Measurements from ENCODE around the gene NEIL3. TPM values are rescaled to one million over a fixed set of nuclear protein-coding genes. Genes with fewer than 3 reads are reported as not detected.

NEIL3 gene
- total RNA-seq, 2 experiments from 2014 or later, result 33.7 to 35.2 TPM

GRCh38 chr4:177375372-177375771 is 65.7 kb downstream of the NEIL3 start:
- POLR2A ChIA-PET, result interaction anchor here (0.7 kb wide), 1 partner anchor 120 kb away, joined by 3 read pairs; no protein-coding TSS in a partner anchor

GRCh38 chr4:177376024-177376423 is 66.3 kb downstream of the NEIL3 start:
- peaks cover 15% of the 10 kb centered on the region for H3K27me3 Mint-ChIP-seq (ENCODE audit: low read depth)
- DNase-seq, result no peak
- H3K4me3 Mint-ChIP-seq, result no peak overlapping the region
- H3K9me3 Mint-ChIP-seq (ENCODE audit: insufficient read depth), result no peaks in the 10 kb centered on the region
- no peak for ATAC-seq
- no peak overlapping the region for H3K27ac Mint-ChIP-seq
- POLR2A ChIA-PET, result interaction anchor here (0.7 kb wide), 1 partner anchor 119 kb away, joined by 3 read pairs; no protein-coding TSS in a partner anchor
- CTCF ChIA-PET, result interaction anchor here (1.4 kb wide), 1 partner anchor 9 kb away, joined by 5 read pairs; no protein-coding TSS in a partner anchor
- H3K4me1 Mint-ChIP-seq (ENCODE audit: low read depth), result no peaks in the 10 kb centered on the region
- peaks cover 3% of the 10 kb centered on the region for H3K36me3 Mint-ChIP-seq (ENCODE audit: low read depth)

More at GRCh38 chr4:177375372-177375771, 65.7 kb downstream of the NEIL3 start:
- no peak for ATAC-seq
- CTCF ChIA-PET, result interaction anchor here (1.1 to 1.4 kb wide), 2 partner anchors 8 to 35 kb away, joined by 3 to 5 read pairs; no protein-coding TSS in a partner anchor
- no peaks in the 10 kb centered on the region for H3K9me3 Mint-ChIP-seq (ENCODE audit: insufficient read depth)
- no peak overlapping the region for H3K27ac Mint-ChIP-seq
- H3K4me1 Mint-ChIP-seq (ENCODE audit: low read depth), result no peaks in the 10 kb centered on the region
- no peak for DNase-seq
- H3K36me3 Mint-ChIP-seq (ENCODE audit: low read depth), result peaks cover 10% of the 10 kb centered on the region
- H3K27me3 Mint-ChIP-seq (ENCODE audit: low read depth), result peaks cover 15% of the 10 kb centered on the region
- no peak overlapping the region for H3K4me3 Mint-ChIP-seq

- POLR2A ChIA-PET, result interaction anchor here (1.1 kb wide), 1 partner anchor 26 kb away, joined by 4 read pairs; no protein-coding TSS in a partner anchor
Observed at GRCh38 chr4:177380730-177381287, 71.1 kb downstream of the NEIL3 start.

GRCh38 chr4:177381762-177382310 is 72.2 kb downstream of the NEIL3 start:
- ChIA-PET POLR2A (no interaction called here), CTCF (interaction anchor here (1.3 to 1.6 kb wide), 2 partner anchors 12 to 22 kb away, joined by 5 to 6 read pairs; no protein-coding TSS in a partner anchor)
- Mint-ChIP-seq H3K9me3 (ENCODE audit: insufficient read depth) (no peaks in the 10 kb centered on the region), H3K27ac (no peak overlapping the region), H3K36me3 (ENCODE audit: low read depth) (no peaks in the 10 kb centered on the region), H3K4me3 (no peak overlapping the region), H3K4me1 (ENCODE audit: low read depth) (peaks cover 10% of the 10 kb centered on the region), H3K27me3 (ENCODE audit: low read depth) (peaks cover 23% of the 10 kb centered on the region)
- ATAC-seq, result no peak
- DNase-seq, result no peak

More at GRCh38 chr4:177380730-177381287, 71.1 kb downstream of the NEIL3 start:
- no peaks in the 10 kb centered on the region for H3K36me3 Mint-ChIP-seq (ENCODE audit: low read depth)
- peaks cover 3% of the 10 kb centered on the region for H3K4me1 Mint-ChIP-seq (ENCODE audit: low read depth)
- peaks cover 27% of the 10 kb centered on the region for H3K27me3 Mint-ChIP-seq (ENCODE audit: low read depth)
- H3K4me3 Mint-ChIP-seq, result no peak overlapping the region
- no peak for DNase-seq
- CTCF ChIA-PET, result interaction anchor here (0.9 to 1.6 kb wide), 3 partner anchors 13 to 71 kb away, joined by 3 to 6 read pairs (median 5); partner anchors contain the start of gene NEIL3
- peak overlapping the region; percentile 7 for H3K27ac Mint-ChIP-seq
- H3K9me3 Mint-ChIP-seq (ENCODE audit: insufficient read depth), result no peaks in the 10 kb centered on the region
- peak; percentile 39 for ATAC-seq

GRCh38 chr4:177384856-177385397 is 75.3 kb downstream of the NEIL3 start:
- no peaks in the 10 kb centered on the region for H3K36me3 Mint-ChIP-seq (ENCODE audit: low read depth)
- H3K4me1 Mint-ChIP-seq (ENCODE audit: low read depth), result peaks cover 10% of the 10 kb centered on the region
- ChIA-PET POLR2A (no interaction called here), CTCF (interaction anchor here (1.1 kb wide), 1 partner anchor 47 kb away, joined by 3 read pairs; no protein-coding TSS in a partner anchor)
- H3K27ac Mint-ChIP-seq, result no peak overlapping the region
- no peaks in the 10 kb centered on the region for H3K9me3 Mint-ChIP-seq (ENCODE audit: insufficient read depth)
- no peak overlapping the region for H3K4me3 Mint-ChIP-seq
- no peak for DNase-seq
- no peak for ATAC-seq
- H3K27me3 Mint-ChIP-seq (ENCODE audit: low read depth), result peaks cover 12% of the 10 kb centered on the region

GRCh38 chr4:177385576-177386277 is 76.1 kb downstream of the NEIL3 start:
- H3K27me3 Mint-ChIP-seq (ENCODE audit: low read depth), result peaks cover 12% of the 10 kb centered on the region
- CTCF ChIA-PET, result interaction anchor here (1.1 kb wide), 1 partner anchor 46 kb away, joined by 3 read pairs; no protein-coding TSS in a partner anchor
- ATAC-seq, result no peak

GRCh38 chr4:177386278-177386815 is 76.7 kb downstream of the NEIL3 start:
- H3K27ac Mint-ChIP-seq, result no peak overlapping the region
- ATAC-seq (no peak), DNase-seq (no peak)
- no peaks in the 10 kb centered on the region for H3K36me3 Mint-ChIP-seq (ENCODE audit: low read depth)
- peaks cover 16% of the 10 kb centered on the region for H3K27me3 Mint-ChIP-seq (ENCODE audit: low read depth)
- POLR2A ChIA-PET, result no interaction called here
- peaks cover 18% of the 10 kb centered on the region for H3K4me1 Mint-ChIP-seq (ENCODE audit: low read depth)
- no peaks in the 10 kb centered on the region for H3K9me3 Mint-ChIP-seq (ENCODE audit: insufficient read depth)
- no peak overlapping the region for H3K4me3 Mint-ChIP-seq
- CTCF ChIA-PET, result interaction anchor here (1.1 kb wide), 1 partner anchor 46 kb away, joined by 3 read pairs; no protein-coding TSS in a partner anchor

More at GRCh38 chr4:177385576-177386277, 76.1 kb downstream of the NEIL3 start:
- H3K27ac Mint-ChIP-seq, result no peak overlapping the region
- H3K4me3 Mint-ChIP-seq, result no peak overlapping the region
- H3K4me1 Mint-ChIP-seq (ENCODE audit: low read depth), result peaks cover 13% of the 10 kb centered on the region
- DNase-seq, result no peak
- H3K36me3 Mint-ChIP-seq (ENCODE audit: low read depth), result no peaks in the 10 kb centered on the region
- POLR2A ChIA-PET, result no interaction called here
- no peaks in the 10 kb centered on the region for H3K9me3 Mint-ChIP-seq (ENCODE audit: insufficient read depth)

- H3K27me3 Mint-ChIP-seq (ENCODE audit: low read depth), result peaks cover 4% of the 10 kb centered on the region
- H3K27ac Mint-ChIP-seq, result no peak overlapping the region
- peaks cover 39% of the 10 kb centered on the region for H3K4me1 Mint-ChIP-seq (ENCODE audit: low read depth)
- no peak for ATAC-seq
- POLR2A ChIA-PET, result no interaction called here
- peak overlapping the region; percentile 4 for H3K4me3 Mint-ChIP-seq
- CTCF ChIA-PET, result no interaction called here
- no peak for DNase-seq
- no peaks in the 10 kb centered on the region for H3K9me3 Mint-ChIP-seq (ENCODE audit: insufficient read depth)
- peaks cover 2% of the 10 kb centered on the region for H3K36me3 Mint-ChIP-seq (ENCODE audit: low read depth)
Observed at GRCh38 chr4:177391287-177391686, 81.6 kb downstream of the NEIL3 start.

- H3K27me3 Mint-ChIP-seq (ENCODE audit: low read depth), result peaks cover 4% of the 10 kb centered on the region
- peak overlapping the region; percentile 4 for H3K4me3 Mint-ChIP-seq
- no peak for ATAC-seq
- ChIA-PET POLR2A (interaction anchor here (2.7 kb wide), 1 partner anchor 50 kb away, joined by 15 read pairs; the partner anchor contains the start of gene AGA), CTCF (interaction anchor here (1.7 kb wide), 1 partner anchor 50 kb away, joined by 8 read pairs; the partner anchor contains the start of gene AGA)
- H3K4me1 Mint-ChIP-seq (ENCODE audit: low read depth), result peaks cover 40% of the 10 kb centered on the region
- H3K36me3 Mint-ChIP-seq (ENCODE audit: low read depth), result peaks cover 2% of the 10 kb centered on the region
- DNase-seq, result no peak
- H3K27ac Mint-ChIP-seq, result no peak overlapping the region
- no peaks in the 10 kb centered on the region for H3K9me3 Mint-ChIP-seq (ENCODE audit: insufficient read depth)
Observed at GRCh38 chr4:177391953-177392352, 82.3 kb downstream of the NEIL3 start.

- peaks cover 4% of the 10 kb centered on the region for H3K27me3 Mint-ChIP-seq (ENCODE audit: low read depth)
- DNase-seq (peak; percentile 82), ATAC-seq (peak; percentile 95)
- CTCF ChIA-PET, result interaction anchor here (0.6 to 1.7 kb wide), 10 partner anchors 9 to 143 kb away, joined by 3 to 8 read pairs (median 3); partner anchors contain the start of gene AGA
- H3K4me3 Mint-ChIP-seq, result peak overlapping the region; percentile 27
- peaks cover 40% of the 10 kb centered on the region for H3K4me1 Mint-ChIP-seq (ENCODE audit: low read depth)
- peaks cover 7% of the 10 kb centered on the region for H3K9me3 Mint-ChIP-seq (ENCODE audit: insufficient read depth)
- peaks cover 6% of the 10 kb centered on the region for H3K36me3 Mint-ChIP-seq (ENCODE audit: low read depth)
- POLR2A ChIA-PET, result interaction anchor here (2.7 kb wide), 1 partner anchor 48 kb away, joined by 15 read pairs; the partner anchor contains the start of gene AGA
- H3K27ac Mint-ChIP-seq, result peak overlapping the region; percentile 64
Observed at GRCh38 chr4:177393236-177393635, 83.6 kb downstream of the NEIL3 start.

- peaks cover 14% of the 10 kb centered on the region for H3K36me3 Mint-ChIP-seq (ENCODE audit: low read depth)
- ChIA-PET POLR2A (interaction anchor here (0.9 kb wide), 1 partner anchor 46 kb away, joined by 4 read pairs; the partner anchor contains the start of gene AGA), CTCF (interaction anchor here (0.9 kb wide), 1 partner anchor 144 kb away, joined by 3 read pairs; no protein-coding TSS in a partner anchor)
- peaks cover 11% of the 10 kb centered on the region for H3K9me3 Mint-ChIP-seq (ENCODE audit: insufficient read depth)
- H3K27ac Mint-ChIP-seq, result no peak overlapping the region
- no peak for DNase-seq
- no peak overlapping the region for H3K4me3 Mint-ChIP-seq
- ATAC-seq, result no peak
- no peaks in the 10 kb centered on the region for H3K27me3 Mint-ChIP-seq (ENCODE audit: low read depth)
- H3K4me1 Mint-ChIP-seq (ENCODE audit: low read depth), result peaks cover 54% of the 10 kb centered on the region
Observed at GRCh38 chr4:177396352-177396751, 86.7 kb downstream of the NEIL3 start.
